ENCODE measurements around the gene FHL2. TPM values are rescaled to one million over a fixed set of nuclear protein-coding genes. Genes with fewer than 3 reads are reported as not detected.

Gene FHL2
- total RNA-seq (1,000 to 10,000 TPM in 1 of 7 donors, 100 to 1,000 TPM in 6; 300 to 1,049 (median 495) TPM), polyA plus RNA-seq (100 to 1,000 TPM; 320 to 628 TPM)
- long read RNA-seq, donor 1, full-length matches to known transcripts: 3,990 of 4,507 reads
- long read RNA-seq, donor 1, partial matches to known transcripts: 115 of 4,507 reads
- long read RNA-seq, donor 1, other reads (novel, unspliced or antisense): 402 of 4,507 reads
- long read RNA-seq, donor 2, transcript FHL2-202 (7 exons, 1,769 nt): major isoform, 5 of 20 reads
- long read RNA-seq, donor 2, partial matches to known transcripts: 0 of 20 reads
- long read RNA-seq, donor 2, other reads (novel, unspliced or antisense): 0 of 20 reads
- long read RNA-seq, donor 3, full-length matches to known transcripts: 607 of 724 reads
- long read RNA-seq, donor 3, partial matches to known transcripts: 37 of 724 reads
- long read RNA-seq, donor 3, other reads (novel, unspliced or antisense): 80 of 724 reads

DNA sequence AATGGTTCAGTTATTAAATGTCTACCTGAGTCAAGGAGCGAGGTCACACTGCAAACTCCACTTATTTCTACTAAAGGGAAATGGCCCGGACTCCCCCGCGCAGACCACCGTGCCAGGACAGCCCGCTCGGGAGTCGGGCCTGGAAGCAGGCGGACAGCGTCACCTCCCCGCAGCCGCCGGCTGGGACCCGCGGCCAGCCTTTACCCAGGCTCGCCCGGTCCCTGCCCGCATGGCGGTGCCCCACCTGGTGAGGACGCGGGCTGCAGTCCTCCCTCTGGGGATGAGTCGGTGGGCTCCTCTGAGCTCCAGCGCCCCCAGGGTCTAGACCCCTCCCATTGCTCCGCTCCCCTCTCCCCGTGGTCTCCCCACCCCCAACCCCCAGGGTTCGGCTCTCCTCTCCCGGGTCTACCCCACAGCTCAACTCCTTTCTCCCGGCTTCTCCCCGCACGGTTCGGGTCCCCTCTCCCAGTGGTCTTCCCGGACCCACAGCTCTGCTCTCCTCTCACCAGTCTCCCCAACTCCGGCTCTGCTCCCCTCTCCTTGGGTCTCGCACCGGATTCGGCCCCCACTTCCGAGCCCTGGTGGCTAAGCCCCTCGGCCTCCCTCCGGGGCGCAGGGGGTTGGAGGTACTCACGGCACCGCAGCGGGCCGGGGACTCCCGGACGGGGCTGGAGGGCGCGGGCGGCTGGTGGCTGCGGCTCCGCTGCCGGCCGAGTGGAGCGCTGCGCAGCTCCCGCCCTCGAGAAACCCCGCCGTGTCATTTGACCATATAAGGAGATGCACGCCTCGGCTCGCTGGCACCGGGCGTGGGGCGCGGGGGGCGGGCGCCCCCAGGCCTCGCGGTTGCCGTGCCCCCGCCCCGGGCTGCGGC, at the start of gene FHL2:
TSS of gene FHL2 (minus strand) at position 716 of the 871 bp plus-strand sequence. CDS start 12,535 bp downstream, outside the sequence.
- peaks cover 4% of the 10 kb centered on the region for H3K4me1 ChIP-seq (ENCODE audit: insufficient read depth)
- intact Hi-C loops (cut with DNase I): loop anchor here in 2 of 4 donors (5.0 to 10.0 kb wide), 2 partner anchors 39 to 96 kb away; no protein-coding TSS in a partner anchor
- TF ChIP-seq POLR2A (IDR thresholded peaks at IDR 0.05) (peak; percentile 81), EP300 (IDR thresholded peaks at IDR 0.05) (no peak)
- TF ChIP-seq, protein P1, sequence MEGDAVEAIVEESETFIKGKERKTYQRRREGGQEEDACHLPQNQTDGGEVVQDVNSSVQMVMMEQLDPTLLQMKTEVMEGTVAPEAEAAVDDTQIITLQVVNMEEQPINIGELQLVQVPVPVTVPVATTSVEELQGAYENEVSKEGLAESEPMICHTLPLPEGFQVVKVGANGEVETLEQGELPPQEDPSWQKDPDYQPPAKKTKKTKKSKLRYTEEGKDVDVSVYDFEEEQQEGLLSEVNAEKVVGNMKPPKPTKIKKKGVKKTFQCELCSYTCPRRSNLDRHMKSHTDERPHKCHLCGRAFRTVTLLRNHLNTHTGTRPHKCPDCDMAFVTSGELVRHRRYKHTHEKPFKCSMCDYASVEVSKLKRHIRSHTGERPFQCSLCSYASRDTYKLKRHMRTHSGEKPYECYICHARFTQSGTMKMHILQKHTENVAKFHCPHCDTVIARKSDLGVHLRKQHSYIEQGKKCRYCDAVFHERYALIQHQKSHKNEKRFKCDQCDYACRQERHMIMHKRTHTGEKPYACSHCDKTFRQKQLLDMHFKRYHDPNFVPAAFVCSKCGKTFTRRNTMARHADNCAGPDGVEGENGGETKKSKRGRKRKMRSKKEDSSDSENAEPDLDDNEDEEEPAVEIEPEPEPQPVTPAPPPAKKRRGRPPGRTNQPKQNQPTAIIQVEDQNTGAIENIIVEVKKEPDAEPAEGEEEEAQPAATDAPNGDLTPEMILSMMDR (IDR thresholded peaks at IDR 0.05): peak in 2 of 3 donors; percentile 48 to 72
- peak; percentile 82 to 91 (median 86) for DNase-seq
- H3K27me3 ChIP-seq: no peaks in the 10 kb centered on the region
- H3K9me3 ChIP-seq: no peaks in the 10 kb centered on the region
- WGBS, 3 donors: 0 to 1% (median 1%) methylated on average over 71 to 74 of the region's 74 CpGs
- H3K27ac ChIP-seq: peak within 1 kb of the TSS; percentile 86 to 98
- H3K4me3 ChIP-seq: peak within 1 kb of the TSS; percentile 98
- H3K36me3 ChIP-seq: no peaks in the 10 kb centered on the region

DNA sequence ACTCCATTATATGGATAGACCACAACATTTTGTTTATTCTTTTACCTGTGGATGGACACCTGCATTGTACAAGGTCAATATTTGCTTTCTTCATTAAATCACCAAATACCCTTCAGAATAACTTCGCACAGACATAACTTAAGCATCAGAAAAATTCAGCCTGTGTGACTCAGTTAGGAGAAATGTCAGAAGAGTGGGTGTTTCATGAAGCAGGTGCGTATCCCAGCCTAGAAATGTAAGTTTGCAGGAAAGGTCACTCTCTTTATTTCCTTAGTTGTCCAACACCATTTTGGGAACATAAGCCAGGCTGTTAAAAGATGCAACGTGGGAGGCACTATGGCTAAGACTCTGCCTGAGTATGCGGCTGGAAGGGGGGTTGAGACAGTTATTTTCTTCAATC, 48.6 kb upstream of the FHL2 start:
- WGBS, 3 donors: 85 to 91% (median 88%) methylated on average over 4 of the region's 4 CpGs

DNA sequence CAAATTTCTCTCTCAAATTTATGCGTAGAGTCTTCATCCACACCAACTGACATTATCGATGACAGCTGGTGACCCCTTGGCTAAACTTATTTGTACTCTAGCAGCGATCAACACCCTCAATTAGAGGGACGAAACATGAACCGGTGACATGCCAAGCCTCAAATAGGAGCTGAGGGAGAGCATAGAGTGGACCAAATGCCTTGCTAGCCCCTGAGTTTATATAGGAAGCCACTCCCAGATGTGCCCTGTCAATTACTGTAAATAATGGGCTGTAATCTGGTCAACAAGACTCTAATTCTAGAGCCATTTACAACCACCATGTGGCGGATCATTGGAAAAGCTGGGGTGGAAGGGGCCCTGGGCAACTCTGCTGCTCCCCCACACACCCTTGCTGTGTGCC, 47.6 kb upstream of the FHL2 start:
- no peaks in the 10 kb centered on the region for H3K4me1 ChIP-seq (ENCODE audit: insufficient read depth)
- TF ChIP-seq POLR2A (IDR thresholded peaks at IDR 0.05) (no peak), EP300 (IDR thresholded peaks at IDR 0.05) (no peak)
- TF ChIP-seq, protein P1 (IDR thresholded peaks at IDR 0.05): no peak
- no peak overlapping the region for H3K27ac ChIP-seq
- H3K4me3 ChIP-seq: no peak overlapping the region
- H3K36me3 ChIP-seq: no peaks in the 10 kb centered on the region
- no peaks in the 10 kb centered on the region for H3K9me3 ChIP-seq
- intact Hi-C loops (cut with DNase I): no loop called here
- WGBS, 3 donors: 82 to 97% (median 96%) methylated on average over 6 of the region's 6 CpGs
- no peaks in the 10 kb centered on the region for H3K27me3 ChIP-seq
- no peak for DNase-seq

More for the DNA sequence above, 48.6 kb upstream of the FHL2 start:
- H3K27ac ChIP-seq: no peak overlapping the region
- DNase-seq: no peak
- no peaks in the 10 kb centered on the region for H3K36me3 ChIP-seq
- no peak overlapping the region for H3K4me3 ChIP-seq
- TF ChIP-seq, protein P1 (IDR thresholded peaks at IDR 0.05): no peak
- TF ChIP-seq EP300 (IDR thresholded peaks at IDR 0.05): no peak
- H3K27me3 ChIP-seq: no peaks in the 10 kb centered on the region
- H3K4me1 ChIP-seq (ENCODE audit: insufficient read depth): no peaks in the 10 kb centered on the region
- intact Hi-C loops (cut with DNase I): no loop called here
- no peaks in the 10 kb centered on the region for H3K9me3 ChIP-seq

- DNase-seq: no peak
- WGBS, 3 donors: 93 to 96% (median 95%) methylated on average over 9 of the region's 9 CpGs
- Histone ChIP-seq H3K4me1 (ENCODE audit: insufficient read depth) (peaks cover under 1% of the 10 kb centered on the region), H3K4me3 (no peak overlapping the region), H3K27ac (no peak overlapping the region), H3K9me3 (no peaks in the 10 kb centered on the region), H3K36me3 (no peaks in the 10 kb centered on the region), H3K27me3 (no peaks in the 10 kb centered on the region)
- intact Hi-C loops (cut with DNase I): no loop called here
- TF ChIP-seq EP300 (IDR thresholded peaks at IDR 0.05) (no peak), POLR2A (IDR thresholded peaks at IDR 0.05) (no peak)
- TF ChIP-seq, protein P1 (IDR thresholded peaks at IDR 0.05): no peak
Measured at GRCh38 chr2:105445976-105446375, 47.1 kb upstream of the FHL2 start.
